Measurements from ENCODE around the gene CYGB. TPM values are rescaled to one million over a fixed set of nuclear protein-coding genes. Genes with fewer than 3 reads are reported as not detected.
A peak's percentile ranks its signal among the peaks of the same experiment; 100 is the strongest.

Gene CYGB
- total RNA-seq, 3 donors from 2014 or later, result 5.9 to 37.4 (median 27.2) TPM

DNA sequence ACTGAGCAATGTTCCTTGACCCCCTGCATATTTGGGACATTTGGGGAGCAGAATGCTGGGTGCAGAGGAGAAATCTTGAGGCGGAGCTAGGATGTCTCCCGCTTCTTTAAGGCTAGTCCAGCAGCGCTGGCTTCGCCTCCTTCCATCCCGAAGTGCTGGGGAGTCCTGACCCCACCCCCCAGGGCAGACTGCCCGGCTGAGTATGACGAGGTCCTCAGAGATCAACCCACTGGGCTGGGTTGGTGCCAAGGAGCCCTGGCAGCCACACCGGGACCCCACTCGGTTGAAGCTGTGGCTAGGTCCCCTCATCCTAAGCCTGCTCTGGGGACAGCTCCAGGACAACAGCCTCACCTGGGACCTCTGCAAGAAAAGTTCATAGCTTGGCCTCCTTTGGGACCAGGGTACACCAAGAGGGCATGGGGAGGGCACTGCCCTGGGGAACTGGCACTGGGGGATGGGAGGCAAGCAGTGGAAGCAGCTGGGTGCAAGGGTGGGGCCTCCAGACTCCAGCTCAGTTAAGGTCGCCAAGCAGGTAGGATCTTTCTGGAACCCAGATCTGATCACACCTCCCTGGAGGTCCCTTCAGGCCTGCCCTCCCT is 47.3 kb downstream of the CYGB start:
- Histone ChIP-seq H3K4me1 (peaks cover 0 to 7% of the 10 kb centered on the region in 2 donors), H3K36me3 (no peaks in the 10 kb centered on the region), H3K27ac (no peak overlapping the region), H3K27me3 (no peaks in the 10 kb centered on the region), H3K9me3 (no peaks in the 10 kb centered on the region), H3K4me3 (no peak overlapping the region)
- intact Hi-C loops (cut with DNase I; ENCODE audit: low total_unique reads), result no loop called here
- no peak for DNase-seq (ENCODE audit: low spot score in 2 of 2)
- TF ChIP-seq POLR2A (IDR thresholded peaks at IDR 0.05) (no peak), POLR2AphosphoS5 (IDR thresholded peaks at IDR 0.05) (no peak)
- TF ChIP-seq, protein P1, sequence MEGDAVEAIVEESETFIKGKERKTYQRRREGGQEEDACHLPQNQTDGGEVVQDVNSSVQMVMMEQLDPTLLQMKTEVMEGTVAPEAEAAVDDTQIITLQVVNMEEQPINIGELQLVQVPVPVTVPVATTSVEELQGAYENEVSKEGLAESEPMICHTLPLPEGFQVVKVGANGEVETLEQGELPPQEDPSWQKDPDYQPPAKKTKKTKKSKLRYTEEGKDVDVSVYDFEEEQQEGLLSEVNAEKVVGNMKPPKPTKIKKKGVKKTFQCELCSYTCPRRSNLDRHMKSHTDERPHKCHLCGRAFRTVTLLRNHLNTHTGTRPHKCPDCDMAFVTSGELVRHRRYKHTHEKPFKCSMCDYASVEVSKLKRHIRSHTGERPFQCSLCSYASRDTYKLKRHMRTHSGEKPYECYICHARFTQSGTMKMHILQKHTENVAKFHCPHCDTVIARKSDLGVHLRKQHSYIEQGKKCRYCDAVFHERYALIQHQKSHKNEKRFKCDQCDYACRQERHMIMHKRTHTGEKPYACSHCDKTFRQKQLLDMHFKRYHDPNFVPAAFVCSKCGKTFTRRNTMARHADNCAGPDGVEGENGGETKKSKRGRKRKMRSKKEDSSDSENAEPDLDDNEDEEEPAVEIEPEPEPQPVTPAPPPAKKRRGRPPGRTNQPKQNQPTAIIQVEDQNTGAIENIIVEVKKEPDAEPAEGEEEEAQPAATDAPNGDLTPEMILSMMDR (IDR thresholded peaks at IDR 0.05), result no peak

DNA sequence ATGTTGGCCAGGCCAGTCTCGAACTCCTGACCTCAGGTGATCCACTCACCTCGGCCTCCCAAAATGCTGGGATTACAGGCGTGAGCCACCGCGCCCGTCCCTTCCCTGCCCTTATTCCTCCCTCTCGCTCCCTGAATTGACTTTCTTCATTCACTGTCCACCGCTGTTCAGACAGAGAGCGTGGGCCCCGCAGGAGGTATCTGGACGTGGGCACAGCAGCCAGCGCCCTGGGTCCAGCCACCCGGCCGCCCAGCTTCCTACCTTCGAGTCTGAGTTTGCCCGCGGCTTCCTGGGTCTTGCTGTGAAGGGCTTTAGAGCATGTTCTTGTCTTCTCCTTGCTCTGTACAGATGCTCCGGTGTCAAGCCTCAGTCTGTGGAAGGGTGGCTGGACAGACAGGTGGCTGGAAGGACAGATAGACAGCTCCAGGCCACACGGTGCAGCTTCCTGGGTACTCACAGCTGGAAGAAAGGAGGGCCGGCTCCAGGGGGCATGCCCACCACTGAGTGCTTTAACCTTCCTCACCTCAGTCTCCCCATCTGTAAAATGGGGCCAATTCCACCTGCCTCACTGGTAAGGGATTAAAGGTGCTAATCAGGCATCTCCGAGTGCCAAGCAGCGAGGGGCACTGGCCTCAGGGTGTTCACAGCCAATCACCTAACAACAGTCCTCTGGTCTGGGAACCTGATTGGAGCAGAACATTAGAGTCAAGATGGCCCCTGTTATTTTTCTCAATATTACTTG is 49.9 kb downstream of the CYGB start:
- intact Hi-C loops (cut with DNase I; ENCODE audit: low total_unique reads), result no loop called here
- TF ChIP-seq, protein P1 (IDR thresholded peaks at IDR 0.05), result no peak
- TF ChIP-seq POLR2AphosphoS5 (IDR thresholded peaks at IDR 0.05) (no peak), POLR2A (IDR thresholded peaks at IDR 0.05) (no peak)
- no peak overlapping the region for H3K4me3 ChIP-seq
- no peak for DNase-seq (ENCODE audit: low spot score in 2 of 2)
- H3K27ac ChIP-seq, result no peak overlapping the region
- H3K4me1 ChIP-seq, result no peaks in the 10 kb centered on the region
- H3K27me3 ChIP-seq, result no peaks in the 10 kb centered on the region
- no peaks in the 10 kb centered on the region for H3K36me3 ChIP-seq
- no peaks in the 10 kb centered on the region for H3K9me3 ChIP-seq

DNA sequence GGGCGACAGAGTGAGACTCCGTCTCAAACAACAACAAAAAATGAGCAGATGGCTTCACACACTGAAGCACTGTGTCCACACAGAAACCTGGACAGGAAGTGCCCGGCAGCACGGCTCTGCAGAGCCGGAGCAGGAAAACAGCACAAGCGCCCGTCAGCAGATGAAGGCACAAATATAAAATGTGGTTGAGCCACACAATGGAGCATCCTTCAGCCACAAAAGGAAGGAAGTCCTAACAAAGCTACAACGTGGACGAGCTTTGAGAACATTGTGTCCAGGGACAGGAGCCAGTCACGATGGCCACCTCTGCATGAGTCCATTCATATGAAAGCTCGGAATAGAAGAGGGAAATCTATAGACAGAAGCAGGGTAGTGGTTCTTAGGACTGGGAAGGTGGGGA is 51.9 kb downstream of the CYGB start:
- Histone ChIP-seq H3K4me3 (no peak overlapping the region), H3K9me3 (no peaks in the 10 kb centered on the region), H3K4me1 (no peaks in the 10 kb centered on the region), H3K27ac (no peak overlapping the region), H3K36me3 (no peaks in the 10 kb centered on the region), H3K27me3 (no peaks in the 10 kb centered on the region)
- TF ChIP-seq, protein P1 (IDR thresholded peaks at IDR 0.05), result no peak
- TF ChIP-seq POLR2AphosphoS5 (IDR thresholded peaks at IDR 0.05), result peak; percentile 26 to 57 (median 37)
- TF ChIP-seq POLR2A (IDR thresholded peaks at IDR 0.05), result no peak
- DNase-seq (ENCODE audit: low spot score in 2 of 2), result no peak
- intact Hi-C loops (cut with DNase I; ENCODE audit: low total_unique reads), result no loop called here

DNA sequence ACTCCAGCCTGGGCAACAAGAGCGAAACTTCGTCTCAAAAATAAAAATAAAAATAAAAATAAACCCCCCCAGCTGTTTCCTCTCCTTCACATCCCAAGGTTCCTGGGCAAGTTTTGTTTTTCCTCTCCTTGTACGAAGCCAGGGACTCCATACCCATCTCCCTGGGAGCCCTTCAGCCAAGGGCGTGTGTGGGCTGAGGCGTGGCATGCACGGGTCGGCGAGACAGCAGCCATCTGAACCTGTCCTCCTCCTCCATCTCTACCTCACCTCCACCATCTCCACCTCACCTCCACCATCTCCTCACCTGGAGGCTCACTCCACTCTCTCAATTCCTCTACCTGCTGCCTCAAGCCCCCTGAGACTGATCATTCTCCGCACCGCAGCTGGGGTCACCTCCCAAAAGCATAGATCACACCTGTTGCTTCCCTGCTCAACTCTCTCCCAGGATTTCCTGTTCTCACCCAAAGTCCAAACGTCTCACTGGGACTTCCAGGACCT is 53.2 kb downstream of the CYGB start:
- H3K4me3 ChIP-seq, result no peak overlapping the region
- DNase-seq (ENCODE audit: low spot score in 2 of 2), result no peak
- no peaks in the 10 kb centered on the region for H3K27me3 ChIP-seq
- H3K27ac ChIP-seq, result no peak overlapping the region
- no peaks in the 10 kb centered on the region for H3K36me3 ChIP-seq
- no peaks in the 10 kb centered on the region for H3K4me1 ChIP-seq
- intact Hi-C loops (cut with DNase I; ENCODE audit: low total_unique reads), result no loop called here
- H3K9me3 ChIP-seq, result no peaks in the 10 kb centered on the region
- TF ChIP-seq, protein P1 (IDR thresholded peaks at IDR 0.05), result no peak
- TF ChIP-seq POLR2A (IDR thresholded peaks at IDR 0.05) (no peak), POLR2AphosphoS5 (IDR thresholded peaks at IDR 0.05) (no peak)

DNA sequence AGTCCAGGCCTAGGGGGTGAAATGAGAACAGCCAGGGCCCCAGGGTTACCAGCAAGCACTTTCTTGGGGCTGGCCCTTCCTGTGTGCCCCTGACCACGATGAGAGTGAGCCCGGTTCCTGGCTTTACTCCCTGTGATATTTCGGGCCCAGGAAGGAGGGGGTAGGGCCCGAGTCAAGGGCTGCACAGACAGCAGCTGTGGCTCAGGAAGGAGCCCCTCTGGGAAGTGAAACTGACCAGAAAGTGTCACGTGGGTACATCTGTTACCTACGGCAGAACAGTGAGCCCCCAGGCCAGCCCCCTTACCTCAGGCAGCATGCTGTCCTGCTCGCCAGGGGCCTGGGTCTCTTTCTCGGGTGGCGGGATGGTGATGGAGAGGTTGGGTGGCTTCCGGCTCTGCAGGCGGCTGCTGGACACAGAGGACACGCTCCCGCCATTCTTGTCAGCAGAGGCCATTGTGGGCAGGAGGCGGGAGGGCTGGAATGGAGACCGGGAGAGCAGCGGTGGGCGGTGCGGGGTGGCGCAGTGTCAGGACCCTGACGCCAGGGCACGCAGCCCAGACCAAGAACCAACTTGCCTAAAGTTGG is 56.3 kb downstream of the CYGB start:
- TF ChIP-seq POLR2AphosphoS5 (IDR thresholded peaks at IDR 0.05), result no peak
- TF ChIP-seq POLR2A (IDR thresholded peaks at IDR 0.05), result no peak
- TF ChIP-seq, protein P1 (IDR thresholded peaks at IDR 0.05), result no peak
- no peak overlapping the region for H3K4me3 ChIP-seq
- no peaks in the 10 kb centered on the region for H3K9me3 ChIP-seq
- H3K4me1 ChIP-seq, result no peaks in the 10 kb centered on the region
- intact Hi-C loops (cut with DNase I; ENCODE audit: low total_unique reads), result no loop called here
- H3K36me3 ChIP-seq, result no peaks in the 10 kb centered on the region
- no peak for DNase-seq (ENCODE audit: low spot score in 2 of 2)
- peak overlapping the region in 1 of 2 donors; percentile 8 for H3K27ac ChIP-seq
- H3K27me3 ChIP-seq, result no peaks in the 10 kb centered on the region
